ENCODE data around the gene TMEM273.

TMEM273 gene

DNA sequence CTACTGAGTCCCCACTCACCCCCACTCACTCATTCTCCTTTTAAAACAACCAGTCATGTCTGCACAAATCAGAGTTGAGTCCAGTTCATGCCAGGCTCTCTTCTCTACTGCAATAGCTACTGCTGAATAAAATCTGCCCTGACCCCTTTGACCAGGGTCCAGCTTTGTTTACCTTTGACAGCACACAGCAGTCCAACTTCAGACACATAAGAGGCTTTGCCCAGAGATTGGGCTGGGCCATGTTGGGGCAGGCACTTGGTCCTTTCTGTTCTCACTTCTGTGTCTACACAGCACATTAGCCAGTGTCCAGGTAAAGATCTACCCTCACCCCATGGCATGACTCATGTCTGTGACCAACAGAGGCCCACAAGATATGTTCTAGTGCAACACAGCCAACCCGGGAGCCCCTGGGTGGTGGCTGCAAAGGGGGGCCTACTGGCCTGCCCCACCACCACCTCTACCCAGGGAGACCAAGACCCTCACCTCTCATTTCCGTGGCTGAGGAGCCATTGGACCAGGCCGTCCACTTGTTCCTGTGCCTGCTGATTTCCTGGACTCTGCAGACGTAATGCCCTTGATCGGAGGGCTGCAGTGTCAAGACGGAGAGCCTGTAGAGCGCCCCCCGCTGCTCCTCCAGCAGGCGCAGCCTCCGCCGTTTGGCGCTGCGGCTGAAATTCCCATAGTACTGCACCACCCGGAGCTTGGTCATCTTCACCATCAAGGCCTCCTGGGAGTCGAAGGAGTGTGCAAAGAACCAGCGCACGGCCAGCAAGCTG, 80.9 kb downstream of the TMEM273 start:
- no peak for TF ChIP-seq FOXM1 (IDR thresholded peaks at IDR 0.05; ENCODE audit: borderline replicate concordance, low read depth)
- TF ChIP-seq, protein P1, sequence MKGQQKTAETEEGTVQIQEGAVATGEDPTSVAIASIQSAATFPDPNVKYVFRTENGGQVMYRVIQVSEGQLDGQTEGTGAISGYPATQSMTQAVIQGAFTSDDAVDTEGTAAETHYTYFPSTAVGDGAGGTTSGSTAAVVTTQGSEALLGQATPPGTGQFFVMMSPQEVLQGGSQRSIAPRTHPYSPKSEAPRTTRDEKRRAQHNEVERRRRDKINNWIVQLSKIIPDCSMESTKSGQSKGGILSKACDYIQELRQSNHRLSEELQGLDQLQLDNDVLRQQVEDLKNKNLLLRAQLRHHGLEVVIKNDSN (IDR thresholded peaks at IDR 0.05): no peak
- TF ChIP-seq EP300 (IDR thresholded peaks at IDR 0.05; ENCODE audit: borderline replicate concordance): no peak
- TF ChIP-seq, protein P2, sequence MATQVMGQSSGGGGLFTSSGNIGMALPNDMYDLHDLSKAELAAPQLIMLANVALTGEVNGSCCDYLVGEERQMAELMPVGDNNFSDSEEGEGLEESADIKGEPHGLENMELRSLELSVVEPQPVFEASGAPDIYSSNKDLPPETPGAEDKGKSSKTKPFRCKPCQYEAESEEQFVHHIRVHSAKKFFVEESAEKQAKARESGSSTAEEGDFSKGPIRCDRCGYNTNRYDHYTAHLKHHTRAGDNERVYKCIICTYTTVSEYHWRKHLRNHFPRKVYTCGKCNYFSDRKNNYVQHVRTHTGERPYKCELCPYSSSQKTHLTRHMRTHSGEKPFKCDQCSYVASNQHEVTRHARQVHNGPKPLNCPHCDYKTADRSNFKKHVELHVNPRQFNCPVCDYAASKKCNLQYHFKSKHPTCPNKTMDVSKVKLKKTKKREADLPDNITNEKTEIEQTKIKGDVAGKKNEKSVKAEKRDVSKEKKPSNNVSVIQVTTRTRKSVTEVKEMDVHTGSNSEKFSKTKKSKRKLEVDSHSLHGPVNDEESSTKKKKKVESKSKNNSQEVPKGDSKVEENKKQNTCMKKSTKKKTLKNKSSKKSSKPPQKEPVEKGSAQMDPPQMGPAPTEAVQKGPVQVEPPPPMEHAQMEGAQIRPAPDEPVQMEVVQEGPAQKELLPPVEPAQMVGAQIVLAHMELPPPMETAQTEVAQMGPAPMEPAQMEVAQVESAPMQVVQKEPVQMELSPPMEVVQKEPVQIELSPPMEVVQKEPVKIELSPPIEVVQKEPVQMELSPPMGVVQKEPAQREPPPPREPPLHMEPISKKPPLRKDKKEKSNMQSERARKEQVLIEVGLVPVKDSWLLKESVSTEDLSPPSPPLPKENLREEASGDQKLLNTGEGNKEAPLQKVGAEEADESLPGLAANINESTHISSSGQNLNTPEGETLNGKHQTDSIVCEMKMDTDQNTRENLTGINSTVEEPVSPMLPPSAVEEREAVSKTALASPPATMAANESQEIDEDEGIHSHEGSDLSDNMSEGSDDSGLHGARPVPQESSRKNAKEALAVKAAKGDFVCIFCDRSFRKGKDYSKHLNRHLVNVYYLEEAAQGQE (IDR thresholded peaks at IDR 0.05; ENCODE audit: low read depth): no peak
- TF ChIP-seq TEAD4 (IDR thresholded peaks at IDR 0.05): no peak
- TF ChIP-seq CEBPB (IDR thresholded peaks at IDR 0.05): no peak
- no peak for TF ChIP-seq NFIC (IDR thresholded peaks at IDR 0.05)
- TF ChIP-seq TCF12 (IDR thresholded peaks at IDR 0.05; ENCODE audit: low read depth): no peak
- no peak for TF ChIP-seq RAD21 (IDR thresholded peaks at IDR 0.05; ENCODE audit: low read depth)
- TF ChIP-seq, protein P3, sequence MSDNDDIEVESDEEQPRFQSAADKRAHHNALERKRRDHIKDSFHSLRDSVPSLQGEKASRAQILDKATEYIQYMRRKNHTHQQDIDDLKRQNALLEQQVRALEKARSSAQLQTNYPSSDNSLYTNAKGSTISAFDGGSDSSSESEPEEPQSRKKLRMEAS (IDR thresholded peaks at IDR 0.05): no peak
- TF ChIP-seq YY1 (IDR thresholded peaks at IDR 0.05; ENCODE audit: low read depth): no peak
- no peak for TF ChIP-seq TAF1 (IDR thresholded peaks at IDR 0.05; ENCODE audit: low read depth)
- no peak for TF ChIP-seq EGR1 (IDR thresholded peaks at IDR 0.05)
- no peak for TF ChIP-seq ZBTB7A (IDR thresholded peaks at IDR 0.05; ENCODE audit: low read depth)
- no peak for TF ChIP-seq CREB1 (IDR thresholded peaks at IDR 0.05; ENCODE audit: low read depth)

DNA sequence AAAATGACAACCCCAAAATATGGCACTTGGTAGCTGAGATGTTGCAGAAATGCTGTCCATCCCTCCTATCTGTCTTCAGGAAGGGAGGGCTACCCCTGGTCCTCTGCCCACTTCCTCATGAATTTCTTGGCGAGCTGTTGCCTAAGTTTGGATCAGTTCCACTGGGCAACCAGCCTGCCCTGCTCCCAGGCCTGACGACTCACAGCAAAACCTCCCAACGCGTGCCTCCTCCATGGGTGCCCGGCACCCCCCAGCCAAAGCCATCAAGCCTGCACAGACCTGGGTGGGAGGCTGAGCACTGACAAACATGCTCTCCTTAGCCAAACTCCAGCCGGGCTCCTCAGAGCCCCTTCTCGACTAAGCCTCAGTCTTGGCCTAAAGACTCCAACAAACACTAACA, 81.7 kb downstream of the TMEM273 start:
- no peak for TF ChIP-seq YY1 (IDR thresholded peaks at IDR 0.05; ENCODE audit: low read depth)
- TF ChIP-seq CEBPB (IDR thresholded peaks at IDR 0.05): no peak
- TF ChIP-seq, protein P3 (IDR thresholded peaks at IDR 0.05): no peak
- TF ChIP-seq NFIC (IDR thresholded peaks at IDR 0.05): no peak
- no peak for TF ChIP-seq TEAD4 (IDR thresholded peaks at IDR 0.05)
- no peak for TF ChIP-seq TCF12 (IDR thresholded peaks at IDR 0.05; ENCODE audit: low read depth)
- TF ChIP-seq TAF1 (IDR thresholded peaks at IDR 0.05; ENCODE audit: low read depth): no peak
- TF ChIP-seq EGR1 (IDR thresholded peaks at IDR 0.05): no peak
- TF ChIP-seq, protein P2 (IDR thresholded peaks at IDR 0.05; ENCODE audit: low read depth): no peak
- no peak for TF ChIP-seq EP300 (IDR thresholded peaks at IDR 0.05; ENCODE audit: borderline replicate concordance)

DNA sequence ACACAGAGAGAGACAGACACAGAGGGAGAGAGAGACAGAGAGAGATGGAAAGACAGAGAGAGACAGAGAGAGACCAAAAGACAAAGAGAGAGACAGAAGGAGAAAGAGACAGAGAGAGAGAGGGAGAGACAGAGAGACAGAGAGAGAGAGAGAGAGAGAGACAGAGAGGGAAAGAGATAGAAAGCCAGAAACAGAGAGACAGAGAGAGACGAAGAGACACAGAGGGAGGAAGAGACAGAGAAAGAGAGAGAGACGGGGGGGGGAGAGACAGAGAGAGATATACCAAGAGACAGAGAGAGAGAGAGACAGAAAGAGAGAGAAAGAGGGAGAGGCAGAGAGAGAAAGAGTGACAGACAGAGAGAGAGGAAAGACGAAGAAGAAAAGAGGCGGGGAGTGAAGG, 83.1 kb downstream of the TMEM273 start:
- TF ChIP-seq CEBPB (IDR thresholded peaks at IDR 0.05) (no peak), EP300 (IDR thresholded peaks at IDR 0.05; ENCODE audit: borderline replicate concordance) (no peak), TEAD4 (IDR thresholded peaks at IDR 0.05) (no peak), TCF12 (IDR thresholded peaks at IDR 0.05; ENCODE audit: low read depth) (no peak), TAF1 (IDR thresholded peaks at IDR 0.05; ENCODE audit: low read depth) (no peak), RAD21 (IDR thresholded peaks at IDR 0.05; ENCODE audit: low read depth) (no peak), FOXM1 (IDR thresholded peaks at IDR 0.05; ENCODE audit: borderline replicate concordance, low read depth) (no peak), NFIC (IDR thresholded peaks at IDR 0.05) (no peak), EGR1 (IDR thresholded peaks at IDR 0.05) (no peak), CREB1 (IDR thresholded peaks at IDR 0.05; ENCODE audit: low read depth) (no peak), ZBTB7A (IDR thresholded peaks at IDR 0.05; ENCODE audit: low read depth) (no peak), YY1 (IDR thresholded peaks at IDR 0.05; ENCODE audit: low read depth) (no peak)
- TF ChIP-seq, protein P3 (IDR thresholded peaks at IDR 0.05): no peak
- TF ChIP-seq, protein P2 (IDR thresholded peaks at IDR 0.05; ENCODE audit: low read depth): no peak
- TF ChIP-seq, protein P1 (IDR thresholded peaks at IDR 0.05): no peak
